OCI-LY1 (cell line): ENCODE measurements around the gene SMIM20.
"Not testable (repeated sequence)": the region's sequence is repeated elsewhere in the genome, so short reads cannot be mapped to it uniquely, and the experiment has no call there.

Experiments
- CTCF ChIP-seq: fragments of 200-600 bp; sonication (generic), shearing (Covaris generic); IDR thresholded peaks from 2 replicates; pipeline ENCODE4 v1.5.1; 2017; ENCODE audit warnings: mild to moderate bottlenecking, antibody characterized with exemption, low read length, moderate library complexity, mixed read lengths
- EZH2 ChIP-seq: fragments of 200-600 bp; sonication (generic), shearing (Covaris generic); IDR thresholded peaks from 2 replicates; pipeline ENCODE4 v1.8.0; 2017; ENCODE audit warnings: borderline replicate concordance, mixed run types, mild to moderate bottlenecking, antibody characterized with exemption, low read length, moderate library complexity, mixed read lengths

GRCh38 chr4:25866401-25866800 lies 47.6 kb upstream of the SMIM20 start:
- not testable (repeated sequence) for TF ChIP-seq EZH2, CTCF
